Measurements from ENCODE around the gene CD300E. TPM values are rescaled to one million over a fixed set of nuclear protein-coding genes. Genes with fewer than 3 reads are reported as not detected.

The CD300E gene
- not detected in 2 replicates for total RNA-seq

GRCh38 chr17:74623693-74624093 lies at the start of gene CD300E:
Gene CD300E, minus strand, starts transcription at chr17:74623738. Its CDS starts 117 bp downstream, at chr17:74623621.

GRCh38 chr17:74592087-74592990 lies 31.2 kb downstream of the CD300E start, which contains the start of gene CD300LD:
Gene CD300LD, minus strand, starts transcription at chr17:74592283. Its CDS starts 81 bp downstream, at chr17:74592202.

GRCh38 chr17:74567397-74567796 lies 56.1 kb downstream of the CD300E start, which contains the start of gene CD300H:
Gene CD300H, minus strand, starts transcription at chr17:74567509.

Other genes starting within 250 kb of the CD300E start
- 1.9 and 9.1 TPM in 2 replicates for gene GPRC5C, start 191.7 kb downstream of the CD300E start, total RNA-seq
- not detected in 2 replicates for gene CD300A, start 157.1 kb downstream of the CD300E start, total RNA-seq
- not detected in 2 replicates for gene CD300LB, start 92.3 kb downstream of the CD300E start, total RNA-seq
- not detected in 2 replicates for gene CD300C, start 77.6 kb downstream of the CD300E start, total RNA-seq
- not detected in 2 replicates for gene CD300H, start 56.2 kb downstream of the CD300E start, total RNA-seq
- not detected in 2 replicates for gene CD300LD, start 31.5 kb downstream of the CD300E start, total RNA-seq
- not detected in 2 replicates for gene CD300LF, start 89.2 kb upstream of the CD300E start, total RNA-seq
- not detected in 2 replicates for gene RAB37, start 113.5 kb upstream of the CD300E start, total RNA-seq
- 51.9 and 79.5 TPM in 2 replicates for gene NHERF1, start 124.9 kb upstream of the CD300E start, total RNA-seq
- gene NAT9, start 152.6 kb upstream of the CD300E start, total RNA-seq, result 19.5 and 28.0 TPM in 2 replicates
- gene GRIN2C, start 236.1 kb upstream of the CD300E start, total RNA-seq, result not detected in 2 replicates
- gene FDXR, start 249.3 kb upstream of the CD300E start, total RNA-seq, result 34.6 and 48.0 TPM in 2 replicates

Data from hair follicular keratinocyte (primary cell).